H1 (cell line): ENCODE data around the gene DESI1. TPM values are rescaled to one million over a fixed set of nuclear protein-coding genes. Genes with fewer than 3 reads are reported as not detected.

Source experiments
- CTCF ChIA-PET: fragments of 300-600 bp; sonication (Branson Sonifier 250); formaldehyde crosslinking; loops from one replicate; lab custom pipeline; 2021; ENCODE audit not compliant: partially characterized antibody; lab: Charles Lee
- POLR2A ChIA-PET: fragments of 300-600 bp; sonication (Branson Sonifier 250); formaldehyde crosslinking; loops from one replicate; lab custom pipeline; 2021; ENCODE audit warnings: inconsistent platforms; ENCODE audit not compliant: partially characterized antibody; lab: Charles Lee
- DNase-seq, 2 experiments: peaks; one replicate each; pipeline versions ENCODE4 v3.0.0 to v3.0.0-alpha.2; 2010 to 2022; ENCODE audit warnings: low spot score in 2 of 2, low read depth in 1 of 2, mixed read lengths in 1 of 2
- FAIRE-seq: peaks from 2 replicates; lab custom pipeline; 2011; peaks lifted over from hg19 to GRCh38; lab: Jason Lieb, UNC
- H2AFZ ChIP-seq: 2 replicates; pipeline ENCODE4 v1.8.1; 2012; ENCODE audit warnings: low read length, inconsistent platforms
- H2AK5ac ChIP-seq: 2 replicates; pipeline ENCODE4 v1.6.1; 2013; ENCODE audit warnings: low read depth, low read length
- H2BK120ac ChIP-seq: replicated peaks from 2 replicates; pipeline ENCODE3; 2013; ENCODE audit warnings: low read depth, low read length, inconsistent platforms
- H2BK12ac ChIP-seq: 2 replicates; pipeline ENCODE4 v1.6.1; 2013; ENCODE audit warnings: low read depth, low read length
- H2BK15ac ChIP-seq: 2 replicates; pipeline ENCODE4 v1.6.1; 2013; ENCODE audit warnings: low read length
- H2BK20ac ChIP-seq: 2 replicates; pipeline ENCODE4 v1.6.1; 2013; ENCODE audit warnings: low read length
- H2BK5ac ChIP-seq: 2 replicates; pipeline ENCODE4 v1.6.1; 2013; ENCODE audit warnings: low read depth, low read length
- H3K14ac ChIP-seq: 2 replicates; pipeline ENCODE4 v1.6.1; 2013; ENCODE audit warnings: inconsistent platforms; ENCODE audit not compliant: insufficient read length
- H3K18ac ChIP-seq: 2 replicates; pipeline ENCODE4 v1.6.1; 2013; ENCODE audit warnings: low read length; ENCODE audit errors: extremely low read depth
- H3K23ac ChIP-seq: 2 replicates; pipeline ENCODE4 v1.6.1; 2013; ENCODE audit warnings: inconsistent platforms; ENCODE audit not compliant: insufficient read length
- H3K23me2 ChIP-seq: 2 replicates; pipeline ENCODE4 v1.6.1; 2013; ENCODE audit warnings: low read depth, low read length
- H3K27ac ChIP-seq: 2 replicates; pipeline ENCODE4 v1.6.1; 2011; ENCODE audit warnings: low read depth, low read length, inconsistent platforms
- H3K27me3 ChIP-seq, 4 experiments: replicated peaks in 1 of 4; 1 replicate in 1 of 4; 2 replicates in 3 of 4; pipeline versions ENCODE4 v1.6.1 to v1.8.1; 2011 to 2013; ENCODE audit warnings: low read length in 3 of 4, mild to moderate bottlenecking in 3 of 4, inconsistent platforms in 2 of 4, mixed read lengths in 2 of 4, moderate library complexity in 1 of 4; ENCODE audit not compliant: control insufficient read depth in 3 of 4, insufficient read depth in 3 of 4; ENCODE audit errors: extremely low read depth in 1 of 4
- H3K36me3 ChIP-seq, 4 experiments: 2 replicates each; pipeline versions ENCODE4 v1.6.1 to v1.8.1; 2011 to 2013; ENCODE audit warnings: mild to moderate bottlenecking in 4 of 4, low read length in 3 of 4, moderate library complexity in 2 of 4, control low read depth in 1 of 4, inconsistent platforms in 1 of 4; ENCODE audit not compliant: insufficient read depth in 4 of 4, control insufficient read depth in 2 of 4
- H3K4ac ChIP-seq: replicated peaks from 2 replicates; pipeline ENCODE3; 2013; ENCODE audit warnings: low read length, low read depth, mixed read lengths, inconsistent platforms; ENCODE audit not compliant: insufficient read length
- H3K4me1 ChIP-seq, 4 experiments: replicated peaks in 1 of 4; 1 replicate in 1 of 4; 2 replicates in 3 of 4; pipeline versions ENCODE4 v1.6.1 to v1.8.1; 2011 to 2013; ENCODE audit warnings: low read length in 3 of 4, inconsistent platforms in 2 of 4, mixed read lengths in 1 of 4; ENCODE audit not compliant: insufficient read depth in 4 of 4, control insufficient read depth in 3 of 4
- H3K4me2 ChIP-seq, 2 experiments: 2 replicates each; pipeline versions ENCODE4 v1.6.1 to v1.8.1; 2011 to 2013; ENCODE audit warnings: low read depth in 2 of 2, low read length in 2 of 2, control low read depth in 1 of 2, inconsistent platforms in 1 of 2, mild to moderate bottlenecking in 1 of 2; ENCODE audit not compliant: insufficient read depth in 1 of 2
- H3K4me3 ChIP-seq, 4 experiments: fragments of 200-600, 300-600 bp in 1 of 4; sonication (generic), shearing (Covaris generic), sonication (Bioruptor Twin) in 1 of 4; 2 replicates each; pipeline versions ENCODE4 v1.5.1 to v1.8.1; 2011 to 2016; ENCODE audit warnings: low read length in 4 of 4, low read depth in 3 of 4, control low read depth in 2 of 4, inconsistent platforms in 2 of 4, mild to moderate bottlenecking in 2 of 4, mixed read lengths in 1 of 4, moderate library complexity in 1 of 4; ENCODE audit not compliant: insufficient read depth in 2 of 4; ENCODE audit errors: extremely low read depth in 1 of 4
- H3K56ac ChIP-seq: replicated peaks from 2 replicates; pipeline ENCODE3; 2013; ENCODE audit warnings: low read depth, mild to moderate bottlenecking, mixed read lengths, low read length, inconsistent platforms; ENCODE audit not compliant: insufficient read length
- H3K79me1 ChIP-seq: 2 replicates; pipeline ENCODE4 v1.6.1; 2013; ENCODE audit warnings: low read depth, low read length, control low read depth
- H3K79me2 ChIP-seq, 2 experiments: 2 replicates each; pipeline versions ENCODE4 v1.6.1 to v1.8.1; 2012 to 2013; ENCODE audit warnings: low read length in 2 of 2, mild to moderate bottlenecking in 2 of 2, inconsistent platforms in 1 of 2; ENCODE audit not compliant: insufficient read depth in 2 of 2, control insufficient read depth in 1 of 2
- H3K9ac ChIP-seq, 4 experiments: replicated peaks in 1 of 4; 1 replicate in 1 of 4; 2 replicates in 3 of 4; pipeline versions ENCODE4 v1.6.1 to v1.8.1; 2011 to 2013; ENCODE audit warnings: low read depth in 3 of 4, low read length in 3 of 4, control low read depth in 2 of 4, mild to moderate bottlenecking in 2 of 4, moderate library complexity in 2 of 4, inconsistent platforms in 1 of 4; ENCODE audit errors: extremely low read depth in 1 of 4
- H3K9me3 ChIP-seq, 2 experiments: 2 replicates each; pipeline versions ENCODE4 v1.6.1 to v1.8.1; 2012 to 2013; ENCODE audit warnings: mild to moderate bottlenecking in 2 of 2, moderate library complexity in 2 of 2, control low read depth in 1 of 2, inconsistent platforms in 1 of 2, low read depth in 1 of 2, low read length in 1 of 2, mixed read lengths in 1 of 2; ENCODE audit not compliant: insufficient read depth in 2 of 2
- H4K20me1 ChIP-seq, 2 experiments: replicated peaks in 1 of 2; 2 replicates each; pipeline versions ENCODE3 to v1.8.1; 2011 to 2013; ENCODE audit warnings: inconsistent platforms in 2 of 2, low read length in 2 of 2, mild to moderate bottlenecking in 1 of 2; ENCODE audit not compliant: insufficient read depth in 2 of 2, control insufficient read depth in 1 of 2
- H4K5ac ChIP-seq: 2 replicates; pipeline ENCODE4 v1.6.1; 2013; ENCODE audit warnings: low read length, low read depth, mixed read lengths, inconsistent platforms; ENCODE audit not compliant: insufficient read length
- H4K8ac ChIP-seq: 2 replicates; pipeline ENCODE4 v1.8.0; 2013; ENCODE audit warnings: mild to moderate bottlenecking, moderate library complexity, low read length, inconsistent platforms; ENCODE audit not compliant: insufficient read depth; ENCODE audit errors: extremely low read depth
- H4K91ac ChIP-seq: replicated peaks from 2 replicates; pipeline ENCODE3; 2013; ENCODE audit warnings: low read length, mixed read lengths, inconsistent platforms; ENCODE audit not compliant: insufficient read length
- CHD2 ChIP-seq: IDR thresholded peaks from 2 replicates; pipeline ENCODE4 v1.6.1; 2012; ENCODE audit warnings: low read length, improper control_type of control experiment
- KDM4A ChIP-seq: IDR thresholded peaks from one replicate; pipeline ENCODE4 v1.7.1; 2012; ENCODE audit warnings: low read depth, mild to moderate bottlenecking, moderate library complexity, low read length, inconsistent platforms; ENCODE audit not compliant: severe bottlenecking
- TCF12 ChIP-seq: IDR thresholded peaks from 2 replicates; pipeline ENCODE4 v1.6.1; 2011; ENCODE audit warnings: low read depth, mild to moderate bottlenecking, low read length
- YY1 ChIP-seq: IDR thresholded peaks from 2 replicates; pipeline ENCODE4 v1.6.1; 2011; ENCODE audit warnings: low read depth, mild to moderate bottlenecking, low read length
- WGBS, 2 experiments: shearing (Covaris generic) in 1 of 2; methylation state at CpG; one replicate each; pipeline versions ENCODE4 v1.1.6 to v1.1.7; 2013 to 2015; ENCODE audit warnings: low lambda C conversion rate in 2 of 2, mixed read lengths in 2 of 2, inconsistent platforms in 1 of 2, low coverage in 1 of 2, missing lambda C conversion rate in 1 of 2; ENCODE audit not compliant: insufficient replicate concordance in 2 of 2, insufficient coverage in 1 of 2, insufficient read length in 1 of 2; ENCODE audit errors: extremely low coverage in 1 of 2, missing lambda C conversion rate in 1 of 2; 5-methylcytosine and 5-hydroxymethylcytosine counted together
- polyA plus RNA-seq, 7 experiments: library from polyadenylated mRNA; depleted of rRNA in 3 of 7; stranded (reverse) in 5 of 7; unstranded in 2 of 7; fragments of >200 nt in 5 of 7; fragments of 200-250 nt in 2 of 7; gene quantifications; 1 replicate in 5 of 7; 2 replicates in 1 of 7; 4 replicates in 1 of 7; pipeline versions ENCODE4 v1.2.1 to v1.2.3, GENCODE V29; 2011 to 2013; ENCODE audit warnings: missing spikeins in 2 of 7, mixed read lengths in 2 of 7
- total RNA-seq: library from RNA; stranded (reverse); fragmentation: NEBNext Ultra II Directional; extraction: Animal tissue kit (Norgen Biotek cat#: 25700); gene quantifications from 2 replicates; pipeline ENCODE4 v1.2.1, GENCODE V29; 2021

Gene DESI1
- total and polyA plus RNA-seq, 2 of the 8 experiments (the other 6 are each of a cell fraction or from before 2014, with no cell fraction given): 27.6 to 34.3 TPM

DNA sequence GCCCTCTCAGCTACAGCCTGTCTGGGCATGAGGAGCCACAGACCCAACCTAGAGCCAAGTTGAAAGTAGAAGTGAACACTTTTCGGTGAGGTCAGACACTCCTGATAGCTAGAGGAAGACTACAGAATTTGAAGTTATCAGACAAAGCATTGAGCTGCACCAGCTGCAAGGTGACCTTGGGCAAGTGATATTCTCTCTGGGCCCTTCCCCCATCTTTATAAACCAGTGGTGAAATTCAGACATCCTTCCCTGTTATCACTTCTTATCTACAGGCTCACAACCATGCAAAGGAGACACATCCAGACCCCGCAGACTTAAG, 23.2 kb downstream of the DESI1 start:
- CTCF ChIA-PET: interaction anchor here (0.5 to 7.4 kb wide), 40 partner anchors 8 to 284 kb away, joined by 3 to 164 read pairs (median 6); partner anchors contain the start of genes CSDC2, PMM1 and POLR3H

More for the DNA sequence above, 23.2 kb downstream of the DESI1 start:
- 0 out of 7 replicates have a peak, but pooled peaks cover 0 to 2% (median 0%) of the 10 kb centered on the region in 4 experiments for H3K4me1 ChIP-seq
- no peak overlapping the region for H3K4ac ChIP-seq
- H3K27me3 ChIP-seq: no peaks in the 10 kb centered on the region
- H2AK5ac ChIP-seq: no peak overlapping the region
- no peak overlapping the region for H3K9ac ChIP-seq
- TF ChIP-seq KDM4A (no peak), TCF12 (no peak), YY1 (no peak), CHD2 (no peak)
- H2BK120ac ChIP-seq: no peak overlapping the region
- peaks cover 2 to 9% (median 5%) of the 10 kb centered on the region in 4 experiments; a peak in 5 of 8 replicates for H3K36me3 ChIP-seq
- no peak for FAIRE-seq
- H4K5ac ChIP-seq: no peak overlapping the region
- H3K9me3 ChIP-seq: peaks cover 0 to 3% of the 10 kb centered on the region in 2 experiments; a peak in 1 of 4 replicates
- no peak for DNase-seq
- H2BK15ac ChIP-seq: no peak overlapping the region
- H3K79me2 ChIP-seq: no peaks in the 10 kb centered on the region
- no peak overlapping the region for H2BK20ac ChIP-seq
- no peak overlapping the region for H3K4me2 ChIP-seq
- no peak overlapping the region for H3K14ac ChIP-seq
- H3K18ac ChIP-seq: no peak overlapping the region
- POLR2A ChIA-PET: interaction anchor here (0.7 to 3.2 kb wide), 14 partner anchors 8 to 65 kb away, joined by 3 to 25 read pairs (median 4); partner anchors contain the start of genes CSDC2, DESI1, PMM1 and XRCC6
- H4K8ac ChIP-seq: no peak overlapping the region
- H3K79me1 ChIP-seq: no peaks in the 10 kb centered on the region
- no peak overlapping the region for H2BK12ac ChIP-seq
- no peak overlapping the region for H2AFZ ChIP-seq
- H3K56ac ChIP-seq: no peak overlapping the region
- H3K27ac ChIP-seq: no peak overlapping the region
- WGBS, 2 experiments: 90% methylated on average over 2 of the region's 2 CpGs; no CpG with 5 or more reads in 1 of the 2 experiments
- H4K20me1 ChIP-seq: peaks cover 3 to 6% of the 10 kb centered on the region in 2 experiments
- no peak overlapping the region for H3K23ac ChIP-seq
- no peak overlapping the region for H3K4me3 ChIP-seq
- no peaks in the 10 kb centered on the region for H3K23me2 ChIP-seq
- H2BK5ac ChIP-seq: no peak overlapping the region
- H4K91ac ChIP-seq: no peak overlapping the region
